ENCODE measurements around the gene TMEM117.

GRCh38 chr12:44428825-44429224 lies 592.9 kb downstream of the TMEM117 start:
- TF ChIP-seq CTCF (conservative IDR thresholded peaks at IDR 0.05 in 1 of 2, IDR thresholded peaks at IDR 0.05 in 1 of 2; ENCODE audit: extremely low read depth in 1 of 2, insufficient read depth in 1 of 2, low read depth in 1 of 2, low read length in 2 of 2) (no peak), EZH2 (IDR thresholded peaks at IDR 0.05; ENCODE audit: borderline replicate concordance, low read length) (no peak)

Data from mammary epithelial cell (primary cell).